ENCODE results near the gene RPL22L1. TPM values are rescaled to one million over a fixed set of nuclear protein-coding genes. Genes with fewer than 3 reads are reported as not detected.
A peak's percentile ranks its signal among the peaks of the same experiment; 100 is the strongest.

Gene RPL22L1
- total RNA-seq = 100 to 1,000 TPM in 2 of 4 donors, 10 to 100 TPM in 2; 23.1 to 169 (median 97.7) TPM

DNA sequence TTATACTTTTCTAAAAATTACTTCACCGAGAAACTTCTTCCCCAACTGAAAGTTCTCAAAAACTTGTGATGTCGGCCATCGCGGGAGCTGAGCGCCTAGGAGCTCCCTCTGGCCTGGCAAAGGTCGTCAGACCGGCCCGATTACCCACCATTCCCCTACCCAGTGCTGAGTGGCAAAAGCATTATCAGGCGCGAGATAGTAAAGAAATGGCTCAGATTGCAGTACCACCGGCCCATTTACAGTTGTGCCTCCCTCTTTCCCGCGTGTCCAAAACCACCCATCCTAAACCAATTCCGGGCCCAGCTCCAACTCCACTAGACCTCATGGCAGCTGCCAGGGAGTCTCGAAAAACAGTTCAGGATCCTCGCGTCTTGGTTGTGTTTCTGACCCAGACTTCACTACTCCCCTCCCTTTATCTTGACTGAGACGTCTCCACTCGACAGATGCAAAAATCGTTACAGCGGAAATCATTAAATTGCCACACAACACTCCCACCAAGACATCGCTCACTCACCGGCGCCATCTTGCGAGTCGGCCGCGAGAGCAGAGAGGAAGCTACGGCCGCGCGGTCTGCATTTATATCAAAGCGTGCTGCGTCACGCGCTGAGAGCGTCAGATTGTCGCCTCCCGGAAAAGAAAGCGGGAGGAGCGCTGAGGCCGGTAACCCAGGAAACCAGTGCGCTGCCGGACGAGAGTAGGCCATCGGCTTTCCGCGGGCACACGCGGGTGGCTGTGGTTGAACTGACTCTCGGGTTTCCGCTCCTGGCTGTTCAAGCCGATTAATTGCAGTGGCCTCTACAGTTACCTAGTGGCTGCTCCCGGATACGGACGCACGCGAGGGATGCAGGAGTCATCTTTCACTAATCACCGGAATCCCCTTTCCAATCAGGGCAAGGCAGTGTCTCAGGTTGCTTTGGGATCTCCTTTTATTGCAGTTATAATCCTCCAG, at the start of gene RPL22L1:
TSS of gene RPL22L1 (minus strand) at position 551 of the 949 bp plus-strand sequence. CDS start at position 523, 28 bp downstream.
- H3K4me3 ChIP-seq = peak within 1 kb of the TSS; percentile 76
- H3K4me1 ChIP-seq = peaks cover 29% of the 10 kb centered on the region
- peaks cover 31% of the 10 kb centered on the region for H3K36me3 ChIP-seq
- under 1% methylated on average over 33 of the region's 59 CpGs for WGBS
- peak; percentile 97 for DNase-seq (ENCODE audit: low spot score in 2 of 2)
- peak within 1 kb of the TSS; percentile 89 for H3K27ac ChIP-seq
- H3K27me3 ChIP-seq = no peaks in the 10 kb centered on the region
- H3K9me3 ChIP-seq = no peaks in the 10 kb centered on the region
- no peak for TF ChIP-seq EP300 (IDR thresholded peaks at IDR 0.05)
- TF ChIP-seq, protein P1, sequence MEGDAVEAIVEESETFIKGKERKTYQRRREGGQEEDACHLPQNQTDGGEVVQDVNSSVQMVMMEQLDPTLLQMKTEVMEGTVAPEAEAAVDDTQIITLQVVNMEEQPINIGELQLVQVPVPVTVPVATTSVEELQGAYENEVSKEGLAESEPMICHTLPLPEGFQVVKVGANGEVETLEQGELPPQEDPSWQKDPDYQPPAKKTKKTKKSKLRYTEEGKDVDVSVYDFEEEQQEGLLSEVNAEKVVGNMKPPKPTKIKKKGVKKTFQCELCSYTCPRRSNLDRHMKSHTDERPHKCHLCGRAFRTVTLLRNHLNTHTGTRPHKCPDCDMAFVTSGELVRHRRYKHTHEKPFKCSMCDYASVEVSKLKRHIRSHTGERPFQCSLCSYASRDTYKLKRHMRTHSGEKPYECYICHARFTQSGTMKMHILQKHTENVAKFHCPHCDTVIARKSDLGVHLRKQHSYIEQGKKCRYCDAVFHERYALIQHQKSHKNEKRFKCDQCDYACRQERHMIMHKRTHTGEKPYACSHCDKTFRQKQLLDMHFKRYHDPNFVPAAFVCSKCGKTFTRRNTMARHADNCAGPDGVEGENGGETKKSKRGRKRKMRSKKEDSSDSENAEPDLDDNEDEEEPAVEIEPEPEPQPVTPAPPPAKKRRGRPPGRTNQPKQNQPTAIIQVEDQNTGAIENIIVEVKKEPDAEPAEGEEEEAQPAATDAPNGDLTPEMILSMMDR (IDR thresholded peaks at IDR 0.05) = peak in 1 of 2 donors; percentile 7
- peak; percentile 94 to 98 (median 97) for TF ChIP-seq POLR2AphosphoS5 (IDR thresholded peaks at IDR 0.05)
- TF ChIP-seq POLR2A (IDR thresholded peaks at IDR 0.05) = peak; percentile 88 to 93

DNA sequence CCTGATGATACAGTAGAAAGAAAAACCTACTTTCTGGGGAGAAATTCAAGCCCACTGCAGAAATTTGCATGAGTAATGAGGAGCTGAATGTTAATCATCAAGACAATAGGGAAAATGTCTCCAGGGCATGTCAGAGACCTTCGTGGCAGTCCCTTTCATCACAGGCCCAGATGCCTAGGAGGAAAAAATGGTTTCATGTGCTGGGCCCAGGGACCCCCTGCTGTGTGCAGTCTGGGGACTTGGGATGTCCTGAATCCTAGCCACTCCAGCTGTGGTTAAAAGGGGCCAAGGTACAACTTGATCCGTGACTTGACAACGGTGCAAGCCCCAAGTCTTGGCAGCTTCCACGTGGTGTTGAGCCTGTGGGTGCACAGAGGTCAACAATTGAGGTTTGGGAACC, 48.7 kb upstream of the RPL22L1 start:
- Histone ChIP-seq H3K27ac (no peak overlapping the region), H3K9me3 (peaks cover 12% of the 10 kb centered on the region), H3K4me3 (no peak overlapping the region), H3K4me1 (no peaks in the 10 kb centered on the region), H3K36me3 (no peaks in the 10 kb centered on the region), H3K27me3 (no peaks in the 10 kb centered on the region)
- 81% methylated on average over 4 of the region's 4 CpGs for WGBS
- no peak for DNase-seq (ENCODE audit: low spot score in 2 of 2)
- TF ChIP-seq, protein P1 (IDR thresholded peaks at IDR 0.05) = no peak
- no peak for TF ChIP-seq POLR2AphosphoS5 (IDR thresholded peaks at IDR 0.05)

DNA sequence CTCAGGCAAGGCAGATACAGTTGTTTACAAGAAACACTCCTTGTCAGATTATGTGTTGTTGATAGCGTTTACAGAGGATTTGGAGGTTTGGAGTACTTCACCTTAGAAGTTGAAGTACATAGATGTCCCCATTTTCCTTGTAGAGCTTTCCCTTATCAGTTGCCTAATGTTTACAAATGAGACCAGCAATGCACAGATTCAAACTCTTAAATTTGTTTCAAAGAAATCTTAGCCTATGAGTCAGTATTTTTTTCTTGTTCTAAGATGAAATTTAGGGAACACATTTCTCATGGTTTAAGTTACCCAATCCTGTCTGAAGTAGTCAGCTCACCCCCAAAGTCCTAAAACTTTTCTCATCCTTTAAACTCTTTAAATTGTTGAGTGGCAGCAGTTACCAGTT, 44.7 kb upstream of the RPL22L1 start:
- no peaks in the 10 kb centered on the region for H3K27me3 ChIP-seq
- TF ChIP-seq POLR2AphosphoS5 (IDR thresholded peaks at IDR 0.05) (no peak), EP300 (IDR thresholded peaks at IDR 0.05) (no peak), POLR2A (IDR thresholded peaks at IDR 0.05) (no peak)
- TF ChIP-seq, protein P1 (IDR thresholded peaks at IDR 0.05) = no peak
- DNase-seq (ENCODE audit: low spot score in 2 of 2) = no peak
- H3K4me1 ChIP-seq = no peaks in the 10 kb centered on the region
- no peak overlapping the region for H3K4me3 ChIP-seq
- peaks cover 20% of the 10 kb centered on the region for H3K9me3 ChIP-seq
- 50% methylated on average over 1 of the region's 1 CpG for WGBS
- H3K27ac ChIP-seq = no peak overlapping the region
- H3K36me3 ChIP-seq = no peaks in the 10 kb centered on the region

DNA sequence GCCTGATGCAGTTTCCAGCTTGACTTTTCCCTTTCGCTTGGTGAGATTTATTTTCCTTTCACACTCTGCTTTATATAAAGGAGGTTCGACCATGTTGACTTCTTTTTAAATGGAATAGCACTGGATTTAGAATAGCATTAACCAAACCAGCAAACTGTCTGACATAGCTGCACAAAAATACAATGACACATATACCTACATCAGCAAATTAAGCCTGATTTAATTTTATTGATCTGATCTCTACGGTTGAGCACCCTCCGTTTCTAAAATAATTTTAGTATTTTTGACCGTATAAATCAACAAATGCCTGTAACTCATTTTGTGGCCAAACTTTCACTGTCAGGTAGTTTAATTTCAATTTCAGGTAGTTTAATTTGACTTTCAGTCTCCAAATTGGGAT, 44.2 kb upstream of the RPL22L1 start:
- no peak overlapping the region for H3K4me3 ChIP-seq
- H3K9me3 ChIP-seq = peaks cover 19% of the 10 kb centered on the region
- H3K27me3 ChIP-seq = no peaks in the 10 kb centered on the region
- H3K4me1 ChIP-seq = peaks cover 3% of the 10 kb centered on the region
- no peak overlapping the region for H3K27ac ChIP-seq
- TF ChIP-seq, protein P1 (IDR thresholded peaks at IDR 0.05) = no peak
- TF ChIP-seq POLR2AphosphoS5 (IDR thresholded peaks at IDR 0.05) (no peak), POLR2A (IDR thresholded peaks at IDR 0.05) (no peak), EP300 (IDR thresholded peaks at IDR 0.05) (no peak)
- no peaks in the 10 kb centered on the region for H3K36me3 ChIP-seq
- 75% methylated on average over 5 of the region's 5 CpGs for WGBS
- no peak for DNase-seq (ENCODE audit: low spot score in 2 of 2)

DNA sequence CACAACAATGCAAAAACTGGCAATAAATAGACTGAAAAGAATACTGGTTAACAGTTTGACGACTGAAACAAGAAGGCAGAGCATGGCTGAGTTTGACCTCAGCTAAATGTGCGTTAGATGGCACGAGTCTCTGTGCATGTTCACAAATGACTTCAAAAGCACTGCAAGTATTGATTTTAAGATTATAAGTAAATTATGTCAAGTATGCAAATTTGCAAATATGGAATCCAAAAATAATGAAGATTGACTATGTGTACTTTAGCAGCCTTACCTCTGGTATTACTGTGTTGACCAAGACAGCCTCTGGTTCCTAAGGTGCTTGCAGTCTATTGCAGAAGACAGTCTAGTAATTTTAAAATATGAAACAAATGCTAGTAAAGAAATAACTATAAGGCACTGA, 41.1 kb upstream of the RPL22L1 start:
- no peak overlapping the region for H3K4me3 ChIP-seq
- 95% methylated on average over 3 of the region's 3 CpGs for WGBS
- peaks cover 12% of the 10 kb centered on the region for H3K9me3 ChIP-seq
- TF ChIP-seq POLR2AphosphoS5 (IDR thresholded peaks at IDR 0.05) = no peak
- no peak overlapping the region for H3K27ac ChIP-seq
- H3K4me1 ChIP-seq = peaks cover 15% of the 10 kb centered on the region
- no peaks in the 10 kb centered on the region for H3K36me3 ChIP-seq
- H3K27me3 ChIP-seq = no peaks in the 10 kb centered on the region
- no peak for DNase-seq (ENCODE audit: low spot score in 2 of 2)

All from suprapubic skin (tissue), 4 donors.